ENCODE data around the gene PDPR. TPM values are rescaled to one million over a fixed set of nuclear protein-coding genes. Genes with fewer than 3 reads are reported as not detected.
"Not testable (repeated sequence)": the region's sequence is repeated elsewhere in the genome, so short reads cannot be mapped to it uniquely, and the experiment has no call there.

Gene PDPR
- polyA plus RNA-seq, 1 donor (not counting 4 experiments of a cell fraction or from before 2014, with no cell fraction given): 19.8 TPM

DNA sequence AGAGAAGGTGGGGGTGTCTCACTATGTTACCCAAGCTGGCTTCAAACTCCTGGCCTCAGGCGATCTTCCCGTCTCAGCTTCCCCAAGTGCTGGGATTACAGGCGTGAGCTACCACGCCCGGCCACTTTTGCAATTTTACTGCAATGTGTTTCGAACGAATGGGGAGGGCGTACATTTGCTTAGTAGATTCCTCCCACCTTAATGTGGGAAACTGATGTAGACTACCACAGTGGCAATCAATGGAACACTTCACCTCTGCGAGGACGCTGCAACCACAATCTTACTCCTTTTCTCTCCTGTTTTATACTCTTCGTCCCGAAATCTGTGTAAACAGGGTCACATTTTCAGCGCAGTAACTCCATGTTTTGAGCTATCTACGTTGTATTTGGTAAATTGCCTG is 47.4 kb upstream of the PDPR start:
- peak; percentile 64 for FAIRE-seq
- H4K20me1 ChIP-seq (ENCODE audit: control insufficient read depth, extremely low read depth, insufficient read depth, low read length); H3K27ac ChIP-seq (ENCODE audit: control insufficient read depth, insufficient read depth, low read length); H3K4me1 ChIP-seq (ENCODE audit: control insufficient read depth, extremely low read depth, insufficient read depth, low read length); dilution Hi-C loops (cut with MboI; ENCODE audit: extremely low pct_ligation_motif_present, low sequenced_read_pairs); H3K9me3 ChIP-seq (ENCODE audit: control insufficient read depth, low read depth, low read length); H2AFZ ChIP-seq (ENCODE audit: control insufficient read depth, low read length); DNase-seq (ENCODE audit: low read depth, low spot score); H3K9me1 ChIP-seq (ENCODE audit: control insufficient read depth, extremely low read depth, insufficient read depth, low read length); H3K36me3 ChIP-seq (ENCODE audit: control insufficient read depth in 2 of 2, extremely low read depth in 1 of 2, insufficient read depth in 2 of 2, low read length in 2 of 2); H3K27me3 ChIP-seq (ENCODE audit: control insufficient read depth, extremely low read depth, insufficient read depth, low read length): not testable (repeated sequence)
- Histone ChIP-seq H3K9ac (ENCODE audit: control insufficient read depth, extremely low read depth, insufficient read depth, low read length) (peak overlapping the region; percentile 1), H3K79me2 (ENCODE audit: control insufficient read depth, insufficient read depth, low read length) (peaks cover 20% of the 10 kb centered on the region), H3K4me2 (ENCODE audit: control insufficient read depth, extremely low read depth, insufficient read depth, low read depth, low read length) (peak overlapping the region; percentile 11), H3K4me3 (ENCODE audit: control insufficient read depth in 2 of 3, extremely low read depth in 1 of 3, insufficient read depth in 2 of 3, low read depth in 1 of 3, low read length in 3 of 3) (peak overlapping the region; percentile 6 to 61 (median 35))

DNA sequence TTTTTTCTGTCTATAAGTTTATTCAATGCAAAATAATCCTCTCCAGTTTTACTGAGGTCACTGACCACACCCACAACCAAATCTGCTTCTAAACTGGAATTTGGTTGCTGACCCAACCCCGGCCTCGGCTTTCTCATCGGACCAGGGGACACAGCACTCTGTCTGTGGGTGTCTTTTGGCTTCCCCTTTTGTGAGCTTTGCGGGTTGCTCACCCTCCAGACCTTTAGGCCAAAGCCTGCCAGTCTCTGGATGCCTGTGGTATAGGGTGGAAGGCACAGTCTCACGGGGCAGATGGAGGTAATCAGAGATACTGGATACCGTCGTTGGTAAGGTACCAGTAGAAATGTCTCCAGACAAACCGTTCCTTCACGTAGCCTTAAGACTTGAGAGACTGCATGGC is 35.1 kb upstream of the PDPR start:
- H3K9me1 ChIP-seq (ENCODE audit: control insufficient read depth, extremely low read depth, insufficient read depth, low read length); H3K9me3 ChIP-seq (ENCODE audit: control insufficient read depth, low read depth, low read length); H3K27me3 ChIP-seq (ENCODE audit: control insufficient read depth, extremely low read depth, insufficient read depth, low read length); H3K36me3 ChIP-seq (ENCODE audit: control insufficient read depth in 2 of 2, extremely low read depth in 1 of 2, insufficient read depth in 2 of 2, low read length in 2 of 2); H2AFZ ChIP-seq (ENCODE audit: control insufficient read depth, low read length); H4K20me1 ChIP-seq (ENCODE audit: control insufficient read depth, extremely low read depth, insufficient read depth, low read length); H3K79me2 ChIP-seq (ENCODE audit: control insufficient read depth, insufficient read depth, low read length); DNase-seq (ENCODE audit: low read depth, low spot score); H3K4me1 ChIP-seq (ENCODE audit: control insufficient read depth, extremely low read depth, insufficient read depth, low read length); H3K4me3 ChIP-seq (ENCODE audit: control insufficient read depth in 2 of 3, extremely low read depth in 1 of 3, insufficient read depth in 2 of 3, low read depth in 1 of 3, low read length in 3 of 3); FAIRE-seq; H3K4me2 ChIP-seq (ENCODE audit: control insufficient read depth, extremely low read depth, insufficient read depth, low read depth, low read length); H3K9ac ChIP-seq (ENCODE audit: control insufficient read depth, extremely low read depth, insufficient read depth, low read length); dilution Hi-C loops (cut with MboI; ENCODE audit: extremely low pct_ligation_motif_present, low sequenced_read_pairs); H3K27ac ChIP-seq (ENCODE audit: control insufficient read depth, insufficient read depth, low read length): not testable (repeated sequence)

DNA sequence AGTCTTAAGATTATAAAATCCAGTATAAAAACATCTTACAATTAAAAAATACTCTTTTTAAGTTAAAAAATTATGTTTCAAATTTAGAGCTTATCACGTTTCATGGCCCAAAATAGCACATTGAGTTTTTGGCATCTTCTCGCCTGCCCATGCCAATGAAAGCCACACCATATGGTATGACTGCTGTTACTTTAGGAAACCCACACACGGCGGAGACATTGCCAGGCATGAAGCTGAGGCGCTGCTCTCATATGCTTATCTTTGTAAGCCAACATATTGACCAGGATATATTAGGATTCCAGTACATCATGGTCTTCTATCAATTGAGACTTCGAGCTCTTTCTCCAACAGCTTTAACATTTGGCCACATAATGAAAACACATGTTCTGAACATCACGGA is 32.9 kb upstream of the PDPR start:
- dilution Hi-C loops (cut with MboI; ENCODE audit: extremely low pct_ligation_motif_present, low sequenced_read_pairs); FAIRE-seq; H3K79me2 ChIP-seq (ENCODE audit: control insufficient read depth, insufficient read depth, low read length); H3K27ac ChIP-seq (ENCODE audit: control insufficient read depth, insufficient read depth, low read length); H3K9ac ChIP-seq (ENCODE audit: control insufficient read depth, extremely low read depth, insufficient read depth, low read length); H3K27me3 ChIP-seq (ENCODE audit: control insufficient read depth, extremely low read depth, insufficient read depth, low read length); H2AFZ ChIP-seq (ENCODE audit: control insufficient read depth, low read length); H3K9me3 ChIP-seq (ENCODE audit: control insufficient read depth, low read depth, low read length); H4K20me1 ChIP-seq (ENCODE audit: control insufficient read depth, extremely low read depth, insufficient read depth, low read length); H3K4me3 ChIP-seq (ENCODE audit: control insufficient read depth in 2 of 3, extremely low read depth in 1 of 3, insufficient read depth in 2 of 3, low read depth in 1 of 3, low read length in 3 of 3); DNase-seq (ENCODE audit: low read depth, low spot score); H3K4me2 ChIP-seq (ENCODE audit: control insufficient read depth, extremely low read depth, insufficient read depth, low read depth, low read length); H3K9me1 ChIP-seq (ENCODE audit: control insufficient read depth, extremely low read depth, insufficient read depth, low read length); H3K4me1 ChIP-seq (ENCODE audit: control insufficient read depth, extremely low read depth, insufficient read depth, low read length); H3K36me3 ChIP-seq (ENCODE audit: control insufficient read depth in 2 of 2, extremely low read depth in 1 of 2, insufficient read depth in 2 of 2, low read length in 2 of 2): not testable (repeated sequence)

DNA sequence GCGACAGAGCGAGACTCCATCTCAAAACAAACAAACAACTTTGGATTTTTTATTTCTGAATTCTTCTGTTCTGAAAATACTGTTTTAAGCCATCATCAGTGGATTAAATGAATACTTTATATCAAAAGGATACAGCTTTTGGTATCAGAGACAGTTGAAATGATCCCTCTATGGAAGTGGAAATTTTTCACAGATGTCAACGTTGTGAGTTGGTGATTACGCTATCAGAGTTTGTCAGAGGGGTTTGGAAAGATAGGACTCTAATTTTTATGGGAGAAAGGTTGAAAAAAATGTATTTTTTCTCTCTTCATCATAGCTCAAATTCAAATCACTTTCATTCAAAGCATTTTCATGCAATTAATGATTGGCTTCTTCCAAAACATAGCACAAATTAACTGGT is 30.2 kb upstream of the PDPR start:
- FAIRE-seq; H2AFZ ChIP-seq (ENCODE audit: control insufficient read depth, low read length); H3K9ac ChIP-seq (ENCODE audit: control insufficient read depth, extremely low read depth, insufficient read depth, low read length); H3K36me3 ChIP-seq (ENCODE audit: control insufficient read depth in 2 of 2, extremely low read depth in 1 of 2, insufficient read depth in 2 of 2, low read length in 2 of 2); H4K20me1 ChIP-seq (ENCODE audit: control insufficient read depth, extremely low read depth, insufficient read depth, low read length); H3K27ac ChIP-seq (ENCODE audit: control insufficient read depth, insufficient read depth, low read length); H3K79me2 ChIP-seq (ENCODE audit: control insufficient read depth, insufficient read depth, low read length); H3K9me1 ChIP-seq (ENCODE audit: control insufficient read depth, extremely low read depth, insufficient read depth, low read length); H3K4me3 ChIP-seq (ENCODE audit: control insufficient read depth in 2 of 3, extremely low read depth in 1 of 3, insufficient read depth in 2 of 3, low read depth in 1 of 3, low read length in 3 of 3); H3K27me3 ChIP-seq (ENCODE audit: control insufficient read depth, extremely low read depth, insufficient read depth, low read length); DNase-seq (ENCODE audit: low read depth, low spot score); dilution Hi-C loops (cut with MboI; ENCODE audit: extremely low pct_ligation_motif_present, low sequenced_read_pairs); H3K9me3 ChIP-seq (ENCODE audit: control insufficient read depth, low read depth, low read length); H3K4me1 ChIP-seq (ENCODE audit: control insufficient read depth, extremely low read depth, insufficient read depth, low read length); H3K4me2 ChIP-seq (ENCODE audit: control insufficient read depth, extremely low read depth, insufficient read depth, low read depth, low read length): not testable (repeated sequence)

DNA sequence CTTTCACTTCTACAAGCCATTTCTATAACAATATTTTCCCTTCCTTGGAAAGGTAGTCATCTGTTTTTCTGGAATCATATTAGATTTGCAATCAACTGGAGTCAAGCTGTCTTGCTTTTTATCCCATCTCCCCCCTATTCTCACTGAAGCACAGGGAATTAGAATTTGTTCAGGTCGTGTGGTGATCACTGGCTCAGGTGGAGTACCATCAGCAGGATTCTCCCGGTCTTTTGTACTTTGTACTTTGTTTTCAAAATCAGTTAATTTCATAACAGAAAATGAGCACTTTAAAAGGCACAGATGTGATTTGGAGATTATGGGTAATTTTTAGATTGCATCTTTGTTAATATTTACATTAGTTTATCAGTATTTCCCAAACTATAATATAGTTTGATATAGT is 26.0 kb upstream of the PDPR start:
- H3K36me3 ChIP-seq (ENCODE audit: control insufficient read depth in 2 of 2, extremely low read depth in 1 of 2, insufficient read depth in 2 of 2, low read length in 2 of 2); H3K9me3 ChIP-seq (ENCODE audit: control insufficient read depth, low read depth, low read length); H3K27me3 ChIP-seq (ENCODE audit: control insufficient read depth, extremely low read depth, insufficient read depth, low read length); H3K4me2 ChIP-seq (ENCODE audit: control insufficient read depth, extremely low read depth, insufficient read depth, low read depth, low read length); H3K4me1 ChIP-seq (ENCODE audit: control insufficient read depth, extremely low read depth, insufficient read depth, low read length); H4K20me1 ChIP-seq (ENCODE audit: control insufficient read depth, extremely low read depth, insufficient read depth, low read length); H3K79me2 ChIP-seq (ENCODE audit: control insufficient read depth, insufficient read depth, low read length); dilution Hi-C loops (cut with MboI; ENCODE audit: extremely low pct_ligation_motif_present, low sequenced_read_pairs); H3K9me1 ChIP-seq (ENCODE audit: control insufficient read depth, extremely low read depth, insufficient read depth, low read length); H2AFZ ChIP-seq (ENCODE audit: control insufficient read depth, low read length); DNase-seq (ENCODE audit: low read depth, low spot score); H3K9ac ChIP-seq (ENCODE audit: control insufficient read depth, extremely low read depth, insufficient read depth, low read length); H3K4me3 ChIP-seq (ENCODE audit: control insufficient read depth in 2 of 3, extremely low read depth in 1 of 3, insufficient read depth in 2 of 3, low read depth in 1 of 3, low read length in 3 of 3); H3K27ac ChIP-seq (ENCODE audit: control insufficient read depth, insufficient read depth, low read length): not testable (repeated sequence)
- FAIRE-seq: peak; percentile 44

Measured in keratinocyte (primary cell).